ENCODE data around the gene IGF2BP1. TPM values are rescaled to one million over a fixed set of nuclear protein-coding genes. Genes with fewer than 3 reads are reported as not detected.
"Not testable (repeated sequence)": the region's sequence is repeated elsewhere in the genome, so short reads cannot be mapped to it uniquely, and the experiment has no call there.

IGF2BP1 gene
- total RNA-seq, 1 experiment from 2014 or later = 434 TPM

- Mint-ChIP-seq H3K36me3 (ENCODE audit: insufficient read depth in 1 of 3, low read depth in 3 of 3) (peaks cover 0 to 9% (median 3%) of the 10 kb centered on the region in 3 experiments; a peak in 3 of 7 replicates), H3K27me3 (ENCODE audit: low read depth) (peaks cover 13% of the 10 kb centered on the region), H3K4me3 (no peak overlapping the region), H3K9me3 (peaks cover 0 to 10% of the 10 kb centered on the region in 2 experiments; a peak in 3 of 5 replicates), H3K27ac (no peak overlapping the region), H3K4me1 (peaks cover 34 to 40% of the 10 kb centered on the region in 2 experiments)
- Histone ChIP-seq H4K91ac (ENCODE audit: insufficient read length, low read depth, low read length) (no peak overlapping the region), H3T11ph (ENCODE audit: low read length) (no peak overlapping the region), H2BK15ac (ENCODE audit: low read depth, low read length) (no peak overlapping the region), H4K5ac (ENCODE audit: insufficient read length, low read depth, low read length) (no peak overlapping the region), H3K79me1 (ENCODE audit: insufficient read depth, low read depth, low read length, poor library complexity, severe bottlenecking) (no peaks in the 10 kb centered on the region), H3K27ac (ENCODE audit: insufficient read length, low read depth, low read length) (no peak overlapping the region), H3K4me1 (ENCODE audit: insufficient read depth, low read length) (no peaks in the 10 kb centered on the region), H2BK12ac (ENCODE audit: insufficient read length, low read depth, low read length) (no peak overlapping the region), H3K4me2 (ENCODE audit: insufficient read depth, insufficient read length, low read length) (no peak overlapping the region), H3K9ac (ENCODE audit: extremely low read depth, insufficient read length, low read length) (no peak overlapping the region), H3K14ac (ENCODE audit: insufficient read depth, low read length) (no peak overlapping the region), H3K18ac (ENCODE audit: insufficient read length, low read depth, low read length) (no peak overlapping the region), H3K23ac (ENCODE audit: insufficient read length, low read depth, low read length) (no peak overlapping the region), H2BK120ac (ENCODE audit: low read depth, low read length, poor library complexity, severe bottlenecking) (no peak overlapping the region), H3K79me2 (ENCODE audit: insufficient read depth, low read length) (no peaks in the 10 kb centered on the region), H2AK5ac (ENCODE audit: insufficient read length, low read length) (no peak overlapping the region), H3K9me3 (ENCODE audit: control insufficient read depth, low read depth, low read length) (no peaks in the 10 kb centered on the region), H2AFZ (ENCODE audit: low read length) (no peak overlapping the region), H4K8ac (replicated peaks; ENCODE audit: insufficient read length, low read depth, low read length) (no peak overlapping the region), H3K56ac (ENCODE audit: insufficient read length, low read depth, low read length) (no peak overlapping the region), H3K23me2 (ENCODE audit: insufficient read length, low read depth, low read length, poor library complexity, severe bottlenecking) (no peaks in the 10 kb centered on the region), H3K27me3 (ENCODE audit: insufficient read depth, low read length) (no peaks in the 10 kb centered on the region), H2BK20ac (ENCODE audit: low read depth, low read length, poor library complexity, severe bottlenecking) (no peak overlapping the region), H2BK5ac (ENCODE audit: insufficient read length, low read length) (no peak overlapping the region), H3K4ac (ENCODE audit: low read depth, low read length) (no peak overlapping the region), H4K20me1 (ENCODE audit: control insufficient read depth, insufficient read depth, insufficient read length) (no peaks in the 10 kb centered on the region)
- no peak for TF ChIP-seq CTCF (conservative IDR thresholded peaks at IDR 0.05)
- WGBS (ENCODE audit: extremely low coverage, insufficient read length, low lambda C conversion rate) = no CpG with 5 or more reads among the region's 5 CpGs
- no peak for DNase-seq
These were observed 85.0 kb downstream of the IGF2BP1 start for GRCh38 chr17:49082231-49082630.

GRCh38 chr17:49085046-49085445 lies 87.9 kb downstream of the IGF2BP1 start:
- not testable (repeated sequence) for H3K27ac ChIP-seq (ENCODE audit: insufficient read length, low read depth, low read length); H2BK12ac ChIP-seq (ENCODE audit: insufficient read length, low read depth, low read length); H3K9ac ChIP-seq (ENCODE audit: extremely low read depth, insufficient read length, low read length); H2BK120ac ChIP-seq (ENCODE audit: low read depth, low read length, poor library complexity, severe bottlenecking); H3K9me3 ChIP-seq (ENCODE audit: control insufficient read depth, low read depth, low read length); H3K4me3 Mint-ChIP-seq; DNase-seq; H2AK5ac ChIP-seq (ENCODE audit: insufficient read length, low read length); H3K56ac ChIP-seq (ENCODE audit: insufficient read length, low read depth, low read length); H3K23me2 ChIP-seq (ENCODE audit: insufficient read length, low read depth, low read length, poor library complexity, severe bottlenecking); H3K27me3 ChIP-seq (ENCODE audit: insufficient read depth, low read length); H3K79me1 ChIP-seq (ENCODE audit: insufficient read depth, low read depth, low read length, poor library complexity, severe bottlenecking); H3K79me2 ChIP-seq (ENCODE audit: insufficient read depth, low read length); H3K4me1 ChIP-seq (ENCODE audit: insufficient read depth, low read length); H4K91ac ChIP-seq (ENCODE audit: insufficient read length, low read depth, low read length); H3K18ac ChIP-seq (ENCODE audit: insufficient read length, low read depth, low read length); H3K36me3 Mint-ChIP-seq (ENCODE audit: insufficient read depth in 1 of 3, low read depth in 3 of 3); H3K9me3 Mint-ChIP-seq; H3T11ph ChIP-seq (ENCODE audit: low read length); H2BK15ac ChIP-seq (ENCODE audit: low read depth, low read length); H4K8ac ChIP-seq (replicated peaks; ENCODE audit: insufficient read length, low read depth, low read length); H3K14ac ChIP-seq (ENCODE audit: insufficient read depth, low read length); H3K27ac Mint-ChIP-seq; H2AFZ ChIP-seq (ENCODE audit: low read length); H4K20me1 ChIP-seq (ENCODE audit: control insufficient read depth, insufficient read depth, insufficient read length); H2BK20ac ChIP-seq (ENCODE audit: low read depth, low read length, poor library complexity, severe bottlenecking); H4K5ac ChIP-seq (ENCODE audit: insufficient read length, low read depth, low read length); H3K23ac ChIP-seq (ENCODE audit: insufficient read length, low read depth, low read length); H3K4ac ChIP-seq (ENCODE audit: low read depth, low read length); H2BK5ac ChIP-seq (ENCODE audit: insufficient read length, low read length); H3K4me2 ChIP-seq (ENCODE audit: insufficient read depth, insufficient read length, low read length)
- Mint-ChIP-seq H3K27me3 (ENCODE audit: low read depth) (peaks cover 14% of the 10 kb centered on the region), H3K4me1 (peaks cover 30 to 31% of the 10 kb centered on the region in 2 experiments)
- no CpG with 5 or more reads among the region's 2 CpGs for WGBS (ENCODE audit: extremely low coverage, insufficient read length, low lambda C conversion rate)

All from H9 (cell line).